SKM-1 (cell line): ENCODE data around the gene LCP2.
A peak's percentile ranks its signal among the peaks of the same experiment; 100 is the strongest.

Source experiments
- DNase-seq: peaks from one replicate; lab custom pipeline; 2025; ENCODE audit not compliant: unreplicated experiment; lab: John Stamatoyannopoulos, UW

LCP2 gene

GRCh38 chr5:170220191-170220590 is 77.4 kb downstream of the LCP2 start:
- DNase-seq, result no peak

- DNase-seq, result no peak
Observed at GRCh38 chr5:170219615-170220014, 78.0 kb downstream of the LCP2 start.

- DNase-seq, result no peak
Observed at GRCh38 chr5:170218726-170219125, 78.9 kb downstream of the LCP2 start.

- DNase-seq, result no peak
Observed at GRCh38 chr5:170217831-170218230, 79.7 kb downstream of the LCP2 start.

GRCh38 chr5:170216257-170216864 is 81.2 kb downstream of the LCP2 start:
- DNase-seq, result peak; percentile 38

- DNase-seq, result no peak
Observed at GRCh38 chr5:170211575-170212334, 85.8 kb downstream of the LCP2 start.

GRCh38 chr5:170206958-170207357 is 90.6 kb downstream of the LCP2 start:
- no peak for DNase-seq

GRCh38 chr5:170206216-170206615 is 91.4 kb downstream of the LCP2 start:
- DNase-seq, result no peak

- no peak for DNase-seq
Observed at GRCh38 chr5:170204202-170204601, 93.4 kb downstream of the LCP2 start.

GRCh38 chr5:170202117-170202516 is 95.5 kb downstream of the LCP2 start:
- DNase-seq, result no peak

- DNase-seq, result no peak
Observed at GRCh38 chr5:170201311-170201710, 96.3 kb downstream of the LCP2 start.

GRCh38 chr5:170200876-170201275 is 96.7 kb downstream of the LCP2 start:
- DNase-seq, result no peak
